Measurements from ENCODE around the gene KCNK15.
A peak's percentile ranks its signal among the peaks of the same experiment; 100 is the strongest.
"Not testable (repeated sequence)": the region's sequence is repeated elsewhere in the genome, so short reads cannot be mapped to it uniquely, and the experiment has no call there.

KCNK15 gene

DNA sequence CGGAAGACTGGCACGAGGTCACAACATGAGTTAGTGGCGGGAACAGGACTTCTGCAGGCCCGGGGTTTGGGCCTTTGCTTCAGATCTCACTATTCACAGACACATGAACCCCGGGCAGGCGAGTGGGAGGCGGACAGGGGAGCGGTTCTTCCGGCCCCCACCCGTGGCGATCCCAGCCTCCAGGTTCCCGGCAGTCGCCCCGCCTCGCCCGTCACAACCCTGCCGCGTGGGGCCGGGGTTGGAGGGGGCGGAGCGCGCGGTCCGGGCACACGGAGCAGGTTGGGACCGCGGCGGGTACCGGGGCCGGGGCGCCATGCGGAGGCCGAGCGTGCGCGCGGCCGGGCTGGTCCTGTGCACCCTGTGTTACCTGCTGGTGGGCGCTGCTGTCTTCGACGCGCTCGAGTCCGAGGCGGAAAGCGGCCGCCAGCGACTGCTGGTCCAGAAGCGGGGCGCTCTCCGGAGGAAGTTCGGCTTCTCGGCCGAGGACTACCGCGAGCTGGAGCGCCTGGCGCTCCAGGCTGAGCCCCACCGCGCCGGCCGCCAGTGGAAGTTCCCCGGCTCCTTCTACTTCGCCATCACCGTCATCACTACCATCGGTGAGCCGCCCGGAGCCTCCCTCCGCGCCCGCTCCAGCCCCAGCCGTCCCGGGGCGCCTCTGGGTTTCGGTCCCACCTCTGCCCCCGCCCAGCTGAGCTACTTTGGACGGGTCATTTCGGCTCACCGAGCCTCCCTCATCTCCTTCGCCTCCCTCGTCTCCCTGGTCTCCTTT is at the start of gene KCNK15:
TSS of gene KCNK15 (plus strand) at position 268 of the 769 bp plus-strand sequence. CDS start at position 314, 46 bp downstream.
- peak within 1 kb of the TSS; percentile 41; the same call in 1 of the 2 replicates for H2AFZ ChIP-seq (ENCODE audit: low read depth)
- H3K4me3 ChIP-seq (IDR thresholded peaks at IDR 0.05; ENCODE audit: insufficient read depth, low read depth, low read length), result no peak within 1 kb of the TSS
- no peaks in the 10 kb centered on the region for H3K79me2 ChIP-seq (ENCODE audit: insufficient read depth, low read depth)
- H3K27ac ChIP-seq, result no peak within 1 kb of the TSS
- H4K20me1 ChIP-seq (ENCODE audit: insufficient read depth), result no peaks in the 10 kb centered on the region
- H3K9ac ChIP-seq, result no peak within 1 kb of the TSS
- H3K36me3 ChIP-seq (ENCODE audit: insufficient read depth), result no peaks in the 10 kb centered on the region
- TF ChIP-seq, protein P1, sequence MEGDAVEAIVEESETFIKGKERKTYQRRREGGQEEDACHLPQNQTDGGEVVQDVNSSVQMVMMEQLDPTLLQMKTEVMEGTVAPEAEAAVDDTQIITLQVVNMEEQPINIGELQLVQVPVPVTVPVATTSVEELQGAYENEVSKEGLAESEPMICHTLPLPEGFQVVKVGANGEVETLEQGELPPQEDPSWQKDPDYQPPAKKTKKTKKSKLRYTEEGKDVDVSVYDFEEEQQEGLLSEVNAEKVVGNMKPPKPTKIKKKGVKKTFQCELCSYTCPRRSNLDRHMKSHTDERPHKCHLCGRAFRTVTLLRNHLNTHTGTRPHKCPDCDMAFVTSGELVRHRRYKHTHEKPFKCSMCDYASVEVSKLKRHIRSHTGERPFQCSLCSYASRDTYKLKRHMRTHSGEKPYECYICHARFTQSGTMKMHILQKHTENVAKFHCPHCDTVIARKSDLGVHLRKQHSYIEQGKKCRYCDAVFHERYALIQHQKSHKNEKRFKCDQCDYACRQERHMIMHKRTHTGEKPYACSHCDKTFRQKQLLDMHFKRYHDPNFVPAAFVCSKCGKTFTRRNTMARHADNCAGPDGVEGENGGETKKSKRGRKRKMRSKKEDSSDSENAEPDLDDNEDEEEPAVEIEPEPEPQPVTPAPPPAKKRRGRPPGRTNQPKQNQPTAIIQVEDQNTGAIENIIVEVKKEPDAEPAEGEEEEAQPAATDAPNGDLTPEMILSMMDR (conservative IDR thresholded peaks at IDR 0.05; ENCODE audit: low read depth, low read length), result no peak
- peaks cover 26% of the 10 kb centered on the region for H3K4me1 ChIP-seq (ENCODE audit: low read depth, poor library complexity, severe bottlenecking)
- H3K27me3 ChIP-seq (ENCODE audit: insufficient read depth, low read depth), result peaks cover 36% of the 10 kb centered on the region
- peak within 1 kb of the TSS; percentile 46 for H3K4me2 ChIP-seq

DNA sequence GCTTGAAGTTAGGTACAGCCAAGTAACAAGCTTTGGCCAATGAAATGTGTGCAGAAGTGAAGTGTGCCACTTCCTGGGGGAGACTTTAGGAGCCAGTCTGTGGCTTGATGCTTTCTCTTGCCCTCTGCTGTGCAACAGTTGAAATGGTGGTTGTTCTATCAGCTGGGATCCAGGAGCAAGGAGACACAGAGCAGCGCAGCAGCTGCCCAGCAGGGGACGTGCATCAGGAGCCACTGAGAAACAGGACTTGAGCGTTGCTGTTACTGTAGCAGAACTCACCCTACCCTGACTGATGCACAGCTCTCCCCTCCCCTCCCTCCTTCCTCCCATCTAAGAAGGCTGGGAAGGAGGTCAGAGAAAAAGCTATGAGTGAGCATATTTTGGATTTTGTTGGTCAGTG is 49.4 kb upstream of the KCNK15 start:
- H3K36me3 ChIP-seq (ENCODE audit: insufficient read depth), result no peaks in the 10 kb centered on the region
- H3K27ac ChIP-seq, result no peak overlapping the region
- no peak overlapping the region for H3K4me2 ChIP-seq
- H3K9ac ChIP-seq, result no peak overlapping the region
- H3K4me3 ChIP-seq (IDR thresholded peaks at IDR 0.05; ENCODE audit: insufficient read depth, low read depth, low read length), result no peak overlapping the region
- H3K4me1 ChIP-seq (ENCODE audit: low read depth, poor library complexity, severe bottlenecking), result peaks cover 10% of the 10 kb centered on the region
- H4K20me1 ChIP-seq (ENCODE audit: insufficient read depth), result no peaks in the 10 kb centered on the region
- no peak overlapping the region for H2AFZ ChIP-seq (ENCODE audit: low read depth)
- H3K27me3 ChIP-seq (ENCODE audit: insufficient read depth, low read depth), result peaks cover 93% of the 10 kb centered on the region
- no peaks in the 10 kb centered on the region for H3K79me2 ChIP-seq (ENCODE audit: insufficient read depth, low read depth)
- TF ChIP-seq, protein P1 (conservative IDR thresholded peaks at IDR 0.05; ENCODE audit: low read depth, low read length), result 0 out of 2 replicates have a peak, but pooled peaks have one; percentile 27

DNA sequence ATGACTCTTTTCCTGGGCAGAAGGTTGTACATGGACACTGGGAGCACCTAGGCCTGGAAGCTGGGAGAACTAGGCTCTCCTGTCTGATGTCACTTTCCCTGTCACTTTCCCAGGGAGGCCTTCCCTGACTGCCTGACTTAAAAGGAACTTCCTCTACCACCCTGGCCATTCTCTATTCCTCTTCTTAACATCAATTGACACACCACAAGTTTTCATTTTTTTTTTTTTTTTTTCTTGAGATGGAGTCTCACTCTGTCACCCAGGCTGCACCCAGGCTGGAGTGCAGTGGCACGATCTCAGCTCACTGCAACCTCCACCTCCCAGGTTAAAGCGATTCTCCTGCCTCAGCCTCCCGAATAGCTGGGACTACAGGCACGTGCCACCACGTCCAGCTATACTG is 48.6 kb upstream of the KCNK15 start:
- peaks cover 10% of the 10 kb centered on the region for H3K4me1 ChIP-seq (ENCODE audit: low read depth, poor library complexity, severe bottlenecking)
- H3K27ac ChIP-seq; H4K20me1 ChIP-seq (ENCODE audit: insufficient read depth); H3K36me3 ChIP-seq (ENCODE audit: insufficient read depth); H3K4me2 ChIP-seq; H3K4me3 ChIP-seq (IDR thresholded peaks at IDR 0.05; ENCODE audit: insufficient read depth, low read depth, low read length); H3K79me2 ChIP-seq (ENCODE audit: insufficient read depth, low read depth); H2AFZ ChIP-seq (ENCODE audit: low read depth); H3K9ac ChIP-seq: not testable (repeated sequence)
- peaks cover 93% of the 10 kb centered on the region for H3K27me3 ChIP-seq (ENCODE audit: insufficient read depth, low read depth)

DNA sequence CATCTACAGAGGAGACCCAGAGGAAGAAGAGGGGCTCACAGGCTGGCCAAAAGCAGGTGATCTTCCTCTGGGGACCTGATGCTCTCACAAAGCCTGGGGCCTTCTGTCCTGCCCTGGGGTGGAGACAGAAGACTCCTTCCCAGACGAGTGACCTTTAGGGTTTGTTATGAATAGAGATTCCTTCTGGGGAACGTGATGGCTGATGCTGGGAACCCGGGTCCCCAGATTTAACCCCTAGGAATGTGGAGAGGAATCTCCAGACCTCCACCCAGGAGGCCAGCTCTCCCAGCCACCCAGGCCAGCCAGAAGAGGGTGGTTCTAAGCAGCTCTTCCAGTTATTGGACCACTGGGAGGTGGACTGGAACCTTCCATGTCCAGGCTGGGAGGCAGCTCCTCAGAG is 47.3 kb upstream of the KCNK15 start:
- Histone ChIP-seq H3K27me3 (ENCODE audit: insufficient read depth, low read depth) (peaks cover 90% of the 10 kb centered on the region), H4K20me1 (ENCODE audit: insufficient read depth) (no peaks in the 10 kb centered on the region), H3K9ac (no peak overlapping the region), H3K4me3 (IDR thresholded peaks at IDR 0.05; ENCODE audit: insufficient read depth, low read depth, low read length) (no peak overlapping the region), H3K36me3 (ENCODE audit: insufficient read depth) (no peaks in the 10 kb centered on the region), H2AFZ (ENCODE audit: low read depth) (no peak overlapping the region), H3K27ac (no peak overlapping the region), H3K4me1 (ENCODE audit: low read depth, poor library complexity, severe bottlenecking) (peaks cover 10% of the 10 kb centered on the region), H3K4me2 (no peak overlapping the region), H3K79me2 (ENCODE audit: insufficient read depth, low read depth) (no peaks in the 10 kb centered on the region)
- TF ChIP-seq, protein P1 (conservative IDR thresholded peaks at IDR 0.05; ENCODE audit: low read depth, low read length), result no peak

DNA sequence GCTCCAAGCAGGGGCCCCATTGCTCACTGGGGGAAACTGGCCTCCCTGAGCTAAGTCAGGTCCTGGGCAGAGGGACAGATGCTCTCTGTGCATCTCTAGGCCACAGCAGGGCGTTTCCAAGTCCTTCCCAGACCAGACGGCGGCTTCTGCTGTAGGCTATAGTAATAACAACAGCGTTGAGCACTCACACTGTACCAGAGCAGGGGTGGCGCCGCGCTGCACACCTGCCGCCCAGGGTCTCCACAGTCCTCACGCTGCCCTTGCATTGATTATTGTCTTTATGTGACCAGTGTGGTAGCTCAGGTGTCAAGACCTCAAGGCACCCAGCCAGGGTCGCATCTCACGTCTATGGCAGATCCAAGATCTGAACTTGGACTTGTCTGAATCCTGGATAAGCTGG is 45.4 kb upstream of the KCNK15 start:
- Histone ChIP-seq H3K36me3 (ENCODE audit: insufficient read depth) (no peaks in the 10 kb centered on the region), H3K27ac (no peak overlapping the region)

More for the DNA sequence above, 45.4 kb upstream of the KCNK15 start:
- H3K27me3 ChIP-seq (ENCODE audit: insufficient read depth, low read depth), result peaks cover 89% of the 10 kb centered on the region
- no peak overlapping the region for H2AFZ ChIP-seq (ENCODE audit: low read depth)
- H3K9ac ChIP-seq, result no peak overlapping the region
- H3K4me2 ChIP-seq, result no peak overlapping the region
- H3K79me2 ChIP-seq (ENCODE audit: insufficient read depth, low read depth), result no peaks in the 10 kb centered on the region
- no peak overlapping the region for H3K4me3 ChIP-seq (IDR thresholded peaks at IDR 0.05; ENCODE audit: insufficient read depth, low read depth, low read length)
- H3K4me1 ChIP-seq (ENCODE audit: low read depth, poor library complexity, severe bottlenecking), result peaks cover 8% of the 10 kb centered on the region
- H4K20me1 ChIP-seq (ENCODE audit: insufficient read depth), result no peaks in the 10 kb centered on the region; the same call in 1 of the 2 replicates
- TF ChIP-seq, protein P1 (conservative IDR thresholded peaks at IDR 0.05; ENCODE audit: low read depth, low read length), result no peak

Data from KMS-11 (cell line).